Suprapubic skin (tissue), 4 donors: Measurements from ENCODE around the gene RAB20. TPM values are rescaled to one million over a fixed set of nuclear protein-coding genes. Genes with fewer than 3 reads are reported as not detected.
"Not testable (repeated sequence)": the region's sequence is repeated elsewhere in the genome, so short reads cannot be mapped to it uniquely, and the experiment has no call there.

Experiments used
- DNase-seq, 2 donors: peaks; one replicate each; pipeline ENCODE4 v3.0.0-alpha.2; 2019; ENCODE audit warnings: low spot score in 2 of 2
- H3K27ac ChIP-seq: fragments of 200-600 bp; sonication (generic); one replicate; pipeline ENCODE4 v1.5.1; 2019
- H3K27me3 ChIP-seq: fragments of 200-600 bp; sonication (generic); one replicate; pipeline ENCODE4 v1.5.1; 2019
- H3K36me3 ChIP-seq: fragments of 200-600 bp; sonication (generic); one replicate; pipeline ENCODE4 v1.5.1; 2019
- H3K4me1 ChIP-seq: fragments of 200-600 bp; sonication (generic); one replicate; pipeline ENCODE4 v1.5.1; 2019
- H3K4me3 ChIP-seq: fragments of 200-600 bp; sonication (generic); one replicate; pipeline ENCODE4 v1.5.1; 2019; ENCODE audit warnings: mild to moderate bottlenecking
- H3K9me3 ChIP-seq: fragments of 200-600 bp; sonication (generic); one replicate; pipeline ENCODE4 v1.5.1; 2019
- EP300 ChIP-seq: sonication (generic); formaldehyde crosslinking; IDR thresholded peaks from one replicate; pipeline ENCODE4 v1.6.1; 2017; ENCODE audit warnings: antibody characterized with exemption
- POLR2A ChIP-seq, 2 donors: fragments of 450-650 bp; IDR thresholded peaks; one replicate each; pipeline ENCODE4 v1.6.1; 2017; ENCODE audit warnings: antibody characterized with exemption in 2 of 2, mild to moderate bottlenecking in 2 of 2, moderate library complexity in 2 of 2
- POLR2AphosphoS5 ChIP-seq, 3 donors: sonication (generic); formaldehyde crosslinking; IDR thresholded peaks; one replicate each; pipeline ENCODE4 v1.6.1; 2017; ENCODE audit warnings: antibody characterized with exemption in 3 of 3
- WGBS: methylation state at CpG from one replicate; pipeline ENCODE4 v1.1.5; 2018; 5-methylcytosine and 5-hydroxymethylcytosine counted together
- total RNA-seq, 4 donors: library from RNA; depleted of rRNA; stranded (reverse); fragments of >200 nt; gene quantifications; one replicate each; pipeline ENCODE4 v1.1.0, GENCODE V29; 2016
- TF ChIP-seq, protein P1 (sequence below), 2 donors: fragments of 200-600 bp in 1 of 2; fragments of 450-650 bp in 1 of 2; sonication (generic) in 1 of 2; IDR thresholded peaks; one replicate each; pipeline ENCODE4 v1.5.1; 2016 to 2019; ENCODE audit warnings: antibody characterized with exemption in 2 of 2, mild to moderate bottlenecking in 1 of 2, moderate library complexity in 1 of 2

The RAB20 gene
- total RNA-seq, 4 donors from 2014 or later, result 2.0 to 6.7 (median 3.7) TPM

GRCh38 chr13:110499621-110500281 is 61.8 kb downstream of the RAB20 start:
- Histone ChIP-seq H3K4me3 (no peak overlapping the region), H3K36me3 (peaks cover 63% of the 10 kb centered on the region)

DNA sequence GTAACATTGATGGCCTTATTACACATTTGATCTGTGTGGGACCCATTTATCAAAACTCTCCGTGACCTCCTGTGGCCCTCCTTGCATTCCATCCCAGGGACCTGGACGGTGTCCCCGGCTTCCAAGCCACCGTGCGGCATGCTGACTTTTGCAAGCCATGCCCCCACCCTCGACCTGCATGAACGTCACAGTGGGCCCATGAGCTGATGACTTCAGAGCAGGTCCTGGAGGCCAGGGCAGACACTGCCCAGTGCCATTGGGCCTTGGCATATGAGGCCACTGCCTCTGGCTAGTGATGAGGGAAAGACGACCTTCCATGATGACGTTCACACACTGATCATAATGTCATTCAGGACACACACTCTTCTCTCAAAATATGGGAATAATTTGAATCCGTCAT is 62.8 kb downstream of the RAB20 start:
- Histone ChIP-seq H3K9me3 (no peaks in the 10 kb centered on the region), H3K27ac (no peak overlapping the region), H3K27me3 (no peaks in the 10 kb centered on the region), H3K4me3 (no peak overlapping the region), H3K36me3 (peaks cover 65% of the 10 kb centered on the region), H3K4me1 (no peaks in the 10 kb centered on the region)
- TF ChIP-seq, protein P1, sequence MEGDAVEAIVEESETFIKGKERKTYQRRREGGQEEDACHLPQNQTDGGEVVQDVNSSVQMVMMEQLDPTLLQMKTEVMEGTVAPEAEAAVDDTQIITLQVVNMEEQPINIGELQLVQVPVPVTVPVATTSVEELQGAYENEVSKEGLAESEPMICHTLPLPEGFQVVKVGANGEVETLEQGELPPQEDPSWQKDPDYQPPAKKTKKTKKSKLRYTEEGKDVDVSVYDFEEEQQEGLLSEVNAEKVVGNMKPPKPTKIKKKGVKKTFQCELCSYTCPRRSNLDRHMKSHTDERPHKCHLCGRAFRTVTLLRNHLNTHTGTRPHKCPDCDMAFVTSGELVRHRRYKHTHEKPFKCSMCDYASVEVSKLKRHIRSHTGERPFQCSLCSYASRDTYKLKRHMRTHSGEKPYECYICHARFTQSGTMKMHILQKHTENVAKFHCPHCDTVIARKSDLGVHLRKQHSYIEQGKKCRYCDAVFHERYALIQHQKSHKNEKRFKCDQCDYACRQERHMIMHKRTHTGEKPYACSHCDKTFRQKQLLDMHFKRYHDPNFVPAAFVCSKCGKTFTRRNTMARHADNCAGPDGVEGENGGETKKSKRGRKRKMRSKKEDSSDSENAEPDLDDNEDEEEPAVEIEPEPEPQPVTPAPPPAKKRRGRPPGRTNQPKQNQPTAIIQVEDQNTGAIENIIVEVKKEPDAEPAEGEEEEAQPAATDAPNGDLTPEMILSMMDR (IDR thresholded peaks at IDR 0.05), result no peak
- TF ChIP-seq POLR2AphosphoS5 (IDR thresholded peaks at IDR 0.05) (no peak), EP300 (no peak), POLR2A (IDR thresholded peaks at IDR 0.05) (no peak)
- 90% methylated on average over 6 of the region's 10 CpGs for WGBS
- DNase-seq, result no peak

More at GRCh38 chr13:110499621-110500281, 61.8 kb downstream of the RAB20 start:
- no peaks in the 10 kb centered on the region for H3K27me3 ChIP-seq
- H3K27ac ChIP-seq, result no peak overlapping the region
- WGBS, result 87% methylated on average over 10 of the region's 10 CpGs
- H3K4me1 ChIP-seq, result no peaks in the 10 kb centered on the region
- TF ChIP-seq EP300, result no peak
- no peak for TF ChIP-seq POLR2A (IDR thresholded peaks at IDR 0.05)
- no peak for TF ChIP-seq POLR2AphosphoS5 (IDR thresholded peaks at IDR 0.05)
- TF ChIP-seq, protein P1 (IDR thresholded peaks at IDR 0.05), result no peak
- H3K9me3 ChIP-seq, result no peaks in the 10 kb centered on the region
- DNase-seq, result no peak

DNA sequence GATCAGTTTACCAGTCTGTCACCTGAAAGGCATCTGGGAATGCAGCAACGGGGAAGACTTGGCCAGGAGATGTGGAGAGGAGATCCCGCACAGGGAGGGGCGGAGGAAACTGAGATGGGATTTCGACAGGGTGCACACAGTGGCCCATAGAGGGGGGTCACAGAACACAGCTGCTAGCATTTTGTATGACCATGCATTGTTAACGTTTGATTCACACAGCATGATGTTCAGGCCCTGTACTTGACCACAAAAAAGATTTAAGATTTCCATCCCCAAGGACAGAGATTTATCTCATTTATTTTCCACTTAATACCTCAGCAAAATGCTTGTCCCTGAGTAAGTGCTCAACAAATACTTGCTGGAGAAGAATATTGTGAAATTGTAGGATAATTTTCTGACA is 63.2 kb downstream of the RAB20 start:
- WGBS, result 84% methylated on average over 5 of the region's 5 CpGs
- TF ChIP-seq POLR2A (IDR thresholded peaks at IDR 0.05) (no peak), POLR2AphosphoS5 (IDR thresholded peaks at IDR 0.05) (no peak), EP300 (no peak)
- TF ChIP-seq, protein P1 (IDR thresholded peaks at IDR 0.05), result no peak
- H3K36me3 ChIP-seq, result peaks cover 63% of the 10 kb centered on the region

DNA sequence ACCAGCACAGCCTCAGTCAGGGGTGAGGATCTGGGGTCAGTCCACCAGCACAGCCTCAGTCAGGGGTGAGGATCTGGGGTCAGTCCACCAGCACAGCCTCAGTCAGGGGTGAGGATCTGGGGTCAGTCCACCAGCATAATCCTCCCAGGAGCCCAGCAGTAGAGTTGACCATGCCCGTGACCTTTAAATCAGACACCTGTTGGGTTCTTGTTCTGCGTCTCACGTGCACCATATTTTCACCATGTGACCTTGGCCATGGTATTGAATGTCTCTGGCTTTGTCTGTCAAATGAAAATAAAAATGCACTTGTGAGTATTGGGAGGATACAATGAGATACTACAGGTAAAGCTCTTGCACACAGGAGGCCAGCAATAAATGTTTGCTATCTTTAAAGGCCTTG is 63.6 kb downstream of the RAB20 start:
- not testable (repeated sequence) for H3K4me3 ChIP-seq, H3K9me3 ChIP-seq, DNase-seq, H3K4me1 ChIP-seq, H3K27ac ChIP-seq, H3K27me3 ChIP-seq
- 94% methylated on average over 3 of the region's 3 CpGs for WGBS
- H3K36me3 ChIP-seq, result peaks cover 59% of the 10 kb centered on the region

More for the DNA sequence above, 63.2 kb downstream of the RAB20 start:
- no peaks in the 10 kb centered on the region for H3K9me3 ChIP-seq
- DNase-seq, result no peak
- no peaks in the 10 kb centered on the region for H3K4me1 ChIP-seq
- H3K27me3 ChIP-seq, result no peaks in the 10 kb centered on the region
- H3K4me3 ChIP-seq, result no peak overlapping the region
- H3K27ac ChIP-seq, result no peak overlapping the region

- no peak overlapping the region for H3K4me3 ChIP-seq
- no peak overlapping the region for H3K27ac ChIP-seq
- no peak for DNase-seq
- no peaks in the 10 kb centered on the region for H3K9me3 ChIP-seq
- WGBS, result no CpG with 5 or more reads among the region's 2 CpGs
- H3K36me3 ChIP-seq, result peaks cover 56% of the 10 kb centered on the region
- TF ChIP-seq POLR2AphosphoS5 (IDR thresholded peaks at IDR 0.05), result no peak
- TF ChIP-seq, protein P1 (IDR thresholded peaks at IDR 0.05), result no peak
- TF ChIP-seq EP300, result no peak
- no peak for TF ChIP-seq POLR2A (IDR thresholded peaks at IDR 0.05)
- H3K27me3 ChIP-seq, result no peaks in the 10 kb centered on the region
- no peaks in the 10 kb centered on the region for H3K4me1 ChIP-seq
Measured at GRCh38 chr13:110497003-110497402, 64.5 kb downstream of the RAB20 start.

DNA sequence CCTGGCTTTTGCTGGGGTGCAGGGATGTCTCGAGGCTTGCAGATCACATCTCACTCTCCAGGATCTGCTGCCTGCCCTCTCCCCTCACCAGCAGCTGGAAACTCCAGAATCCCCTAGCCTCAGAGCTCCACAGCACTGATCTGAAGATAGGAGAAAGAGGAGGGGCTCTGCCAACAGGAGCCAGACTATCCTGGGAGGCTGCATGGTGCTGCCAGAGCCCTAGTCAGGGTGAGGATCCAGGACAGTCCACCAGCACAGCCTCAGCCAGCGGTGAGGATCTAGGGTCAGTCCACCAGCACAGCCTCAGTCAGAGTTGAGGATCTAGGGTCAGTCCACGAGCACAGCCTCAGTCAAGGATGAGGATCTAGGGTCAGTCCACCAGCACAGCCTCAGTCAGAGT is 65.2 kb downstream of the RAB20 start:
- Histone ChIP-seq H3K9me3 (no peaks in the 10 kb centered on the region), H3K27me3 (no peaks in the 10 kb centered on the region), H3K27ac (no peak overlapping the region), H3K36me3 (peaks cover 52% of the 10 kb centered on the region), H3K4me1 (no peaks in the 10 kb centered on the region), H3K4me3 (no peak overlapping the region)
- WGBS, result 67% methylated on average over 1 of the region's 3 CpGs
- TF ChIP-seq, protein P1 (IDR thresholded peaks at IDR 0.05), result no peak
- TF ChIP-seq POLR2AphosphoS5 (IDR thresholded peaks at IDR 0.05) (no peak), EP300 (no peak), POLR2A (IDR thresholded peaks at IDR 0.05) (no peak)
- DNase-seq, result no peak
